K562 (cell line): ENCODE data around the gene OR14J1. TPM values are rescaled to one million over a fixed set of nuclear protein-coding genes. Genes with fewer than 3 reads are reported as not detected.

Source experiments
- AFF1 ChIP-seq, 2 experiments: fragments of 450-650 bp; IDR thresholded peaks; 2 replicates each; pipeline ENCODE4 v1.6.1; 2018; ENCODE audit warnings: mild to moderate bottlenecking in 2 of 2, low read depth in 1 of 2; ENCODE audit not compliant: partially characterized antibody in 2 of 2
- CBFA2T3 ChIP-seq: fragments of 450-650 bp; IDR thresholded peaks from 2 replicates; pipeline ENCODE4 v1.6.1; 2017
- CREB5 ChIP-seq: fragments of 250-450 bp; sonication (Bioruptor Pico); IDR thresholded peaks from 2 replicates; pipeline ENCODE4 v1.5.0; 2020; ENCODE audit warnings: mild to moderate bottlenecking
- CTBP1 ChIP-seq: fragments of 450-650 bp; IDR thresholded peaks from 2 replicates; pipeline ENCODE4 v1.6.1; 2016; ENCODE audit warnings: borderline replicate concordance
- CXXC5 ChIP-seq: fragments of 250-450 bp; sonication (Bioruptor Pico); IDR thresholded peaks from 2 replicates; pipeline ENCODE4 v1.8.0; 2022; ENCODE audit warnings: inconsistent platforms, mild to moderate bottlenecking, moderate library complexity
- ELF2 ChIP-seq: fragments of 250-450 bp; sonication (Bioruptor Pico); IDR thresholded peaks from 2 replicates; pipeline ENCODE4 v1.5.0; 2021; ENCODE audit warnings: mild to moderate bottlenecking
- ETV6 ChIP-seq, 3 experiments: fragments of 150-350 bp in 1 of 3; sonication (generic) in 1 of 3; formaldehyde crosslinking in 1 of 3; IDR thresholded peaks; 2 replicates each; pipeline versions ENCODE4 v1.6.1 to v1.8.0; 2014 to 2022; ENCODE audit warnings: borderline replicate concordance in 2 of 3, low read depth in 2 of 3, antibody characterized with exemption in 1 of 3, low read length in 1 of 3, mild to moderate bottlenecking in 1 of 3, missing genetic modification reagents in 1 of 3
- KAT2B ChIP-seq: IDR thresholded peaks from one replicate; pipeline ENCODE4 v1.6.1; 2012; ENCODE audit warnings: low read depth, mild to moderate bottlenecking, control low read depth, inconsistent platforms, low read length, moderate library complexity
- MITF ChIP-seq: IDR thresholded peaks from 2 replicates; pipeline ENCODE4 v1.6.1; 2014; ENCODE audit warnings: antibody characterized with exemption
- NCOR1 ChIP-seq: fragments of 450-650 bp; IDR thresholded peaks from 2 replicates; pipeline ENCODE4 v1.6.1; 2016; ENCODE audit warnings: mild to moderate bottlenecking, moderate library complexity
- PHF21A ChIP-seq: fragments of 450-650 bp; IDR thresholded peaks from 2 replicates; pipeline ENCODE4 v1.6.1; 2017; ENCODE audit warnings: low read depth, borderline replicate concordance
- POLR2G ChIP-seq: fragments of 200-400 bp; formaldehyde crosslinking; IDR thresholded peaks from 2 replicates; pipeline ENCODE4 v1.6.1; 2017; ENCODE audit warnings: low read depth, mild to moderate bottlenecking, antibody characterized with exemption, low read length, moderate library complexity
- PRPF4 ChIP-seq: fragments of 200-400 bp; formaldehyde crosslinking; IDR thresholded peaks from one replicate; pipeline ENCODE4 v1.6.1; 2017; ENCODE audit warnings: low read length, low read depth, mild to moderate bottlenecking; ENCODE audit not compliant: insufficient read depth, poor library complexity, severe bottlenecking
- SETDB1 ChIP-seq: IDR thresholded peaks from one replicate; pipeline ENCODE4 v1.6.1; 2012; ENCODE audit warnings: low read length, control low read depth, inconsistent platforms
- SIN3B ChIP-seq: fragments of 450-650 bp; IDR thresholded peaks from 2 replicates; pipeline ENCODE4 v1.6.1; 2017; ENCODE audit warnings: low read depth, mild to moderate bottlenecking, moderate library complexity
- TCFL5 ChIP-seq: fragments of 250-450 bp; sonication (Bioruptor Pico); conservative IDR thresholded peaks from 2 replicates; pipeline ENCODE4 v1.6.1; 2021; ENCODE audit warnings: mild to moderate bottlenecking, moderate library complexity, matching md5 sums
- TEAD4 ChIP-seq, 2 experiments: sonication (generic) in 1 of 2; formaldehyde crosslinking in 1 of 2; IDR thresholded peaks; 2 replicates each; pipeline versions ENCODE4 v1.6.1 to v1.8.0; 2012 to 2022; ENCODE audit warnings: borderline replicate concordance in 1 of 2, inconsistent platforms in 1 of 2, low read length in 1 of 2, mild to moderate bottlenecking in 1 of 2, missing genetic modification reagents in 1 of 2
- TRIM28 ChIP-seq: fragments of 450-650 bp; IDR thresholded peaks from 2 replicates; pipeline ENCODE4 v1.6.1; 2017
- VEZF1 ChIP-seq: fragments of 200-800 bp; sonication (Bioruptor generic); IDR thresholded peaks from 2 replicates; pipeline ENCODE4 v1.6.1; 2017; ENCODE audit warnings: missing genetic modification characterization, missing compliant biosample characterization
- YBX1 ChIP-seq: fragments of 450-650 bp; IDR thresholded peaks from 2 replicates; pipeline ENCODE4 v1.7.1; 2016; ENCODE audit warnings: mild to moderate bottlenecking
- ZC3H8 ChIP-seq: fragments of 450-650 bp; IDR thresholded peaks from 2 replicates; pipeline ENCODE4 v1.6.1; 2017
- ZFX ChIP-seq: sonication (generic); formaldehyde crosslinking; IDR thresholded peaks from 2 replicates; pipeline ENCODE4 v1.8.0; 2022; ENCODE audit warnings: mild to moderate bottlenecking, missing genetic modification reagents, moderate library complexity
- polyA plus RNA-seq, 8 experiments: library from polyadenylated mRNA; depleted of rRNA in 4 of 8; stranded (reverse) in 5 of 8; unstranded in 3 of 8; fragments of >200 nt; fragmentation: Nextera tagmentation in 2 of 8; fragmentation: Illumina TruSeq in 1 of 8; extraction: Ambion mirVana in 2 of 8; extraction: Trizol in 1 of 8; gene quantifications; 2 replicates each; pipeline versions ENCODE4 v1.2.1 to v1.2.3, GENCODE V29; 2011 to 2014; ENCODE audit warnings: inconsistent platforms in 1 of 8, missing spikeins in 1 of 8
- total RNA-seq, 7 experiments: library from RNA; depleted of rRNA in 6 of 7; stranded (reverse); fragments of >200 nt in 6 of 7; fragmentation: Illumina TruSeq in 2 of 7; extraction: Trizol in 2 of 7; gene quantifications; 2 replicates each; pipeline versions ENCODE4 v1.2.1 to v1.2.3, GENCODE V29; 2011 to 2021; ENCODE audit warnings: low replicate concordance in 1 of 7

Gene OR14J1
- total and polyA plus RNA-seq, 9 of the 15 experiments (the other 6 are each of a cell fraction or from before 2014, with no cell fraction given), result not detected

GRCh38 chr6:29263001-29263400 is 38.5 kb upstream of the OR14J1 start (continued):
- TF ChIP-seq VEZF1 (peak; percentile 62; the same call in 1 of the 2 replicates), ELF2 (CRISPR knock-in tag) (no peak), NCOR1 (peak; percentile 49), SETDB1 (no peak), SIN3B (no peak), ZC3H8 (no peak), CTBP1 (no peak), YBX1 (no peak), TRIM28 (no peak), MITF (no peak), KAT2B (no peak), TCFL5 (CRISPR knock-in tag) (no peak), AFF1 (IDR thresholded peaks at IDR 0.05; ENCODE audit: low read depth in 1 of 2, partially characterized antibody in 2 of 2) (no peak), CXXC5 (CRISPR knock-in tag) (no peak), PHF21A (no peak), POLR2G (no peak), ETV6 (IDR thresholded peaks at IDR 0.05; ENCODE audit: borderline replicate concordance in 1 of 2, low read depth in 2 of 2, low read length in 1 of 2) (no peak), ETV6 (CRISPR knock-in tag; IDR thresholded peaks at IDR 0.05; ENCODE audit: borderline replicate concordance) (no peak), CBFA2T3 (peak; percentile 68), TEAD4 (IDR thresholded peaks at IDR 0.05; ENCODE audit: low read length) (peak; percentile 59; the same call in 1 of the 2 replicates), TEAD4 (CRISPR knock-in tag; IDR thresholded peaks at IDR 0.05; ENCODE audit: borderline replicate concordance) (no peak), CREB5 (CRISPR knock-in tag) (no peak), PRPF4 (no peak), ZFX (no peak)
